DOHH2 (cell line): Measurements from ENCODE around the gene ZSCAN10.

Source experiments
- CTCF ChIP-seq: fragments of 200-600 bp; sonication (generic); IDR thresholded peaks from one replicate; pipeline ENCODE4 v1.5.1; 2014; ENCODE audit warnings: antibody characterized with exemption, mild to moderate bottlenecking, low read depth, low read length; ENCODE audit not compliant: poor library complexity, severe bottlenecking
- EZH2phosphoT487 ChIP-seq: fragments of 200-600 bp; sonication (generic); IDR thresholded peaks from 2 replicates; pipeline ENCODE4 v1.6.1; 2017; ENCODE audit warnings: borderline replicate concordance, mild to moderate bottlenecking, antibody characterized with exemption, low read length, moderate library complexity, mixed read lengths

GRCh38 chr16:3051494-3051893 lies 47.6 kb downstream of the ZSCAN10 start:
- TF ChIP-seq CTCF (no peak), EZH2phosphoT487 (no peak)
